Measurements from ENCODE around the gene MPC1.

- TF ChIP-seq, protein P1, sequence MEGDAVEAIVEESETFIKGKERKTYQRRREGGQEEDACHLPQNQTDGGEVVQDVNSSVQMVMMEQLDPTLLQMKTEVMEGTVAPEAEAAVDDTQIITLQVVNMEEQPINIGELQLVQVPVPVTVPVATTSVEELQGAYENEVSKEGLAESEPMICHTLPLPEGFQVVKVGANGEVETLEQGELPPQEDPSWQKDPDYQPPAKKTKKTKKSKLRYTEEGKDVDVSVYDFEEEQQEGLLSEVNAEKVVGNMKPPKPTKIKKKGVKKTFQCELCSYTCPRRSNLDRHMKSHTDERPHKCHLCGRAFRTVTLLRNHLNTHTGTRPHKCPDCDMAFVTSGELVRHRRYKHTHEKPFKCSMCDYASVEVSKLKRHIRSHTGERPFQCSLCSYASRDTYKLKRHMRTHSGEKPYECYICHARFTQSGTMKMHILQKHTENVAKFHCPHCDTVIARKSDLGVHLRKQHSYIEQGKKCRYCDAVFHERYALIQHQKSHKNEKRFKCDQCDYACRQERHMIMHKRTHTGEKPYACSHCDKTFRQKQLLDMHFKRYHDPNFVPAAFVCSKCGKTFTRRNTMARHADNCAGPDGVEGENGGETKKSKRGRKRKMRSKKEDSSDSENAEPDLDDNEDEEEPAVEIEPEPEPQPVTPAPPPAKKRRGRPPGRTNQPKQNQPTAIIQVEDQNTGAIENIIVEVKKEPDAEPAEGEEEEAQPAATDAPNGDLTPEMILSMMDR (IDR thresholded peaks at IDR 0.05; ENCODE audit: extremely low read depth in 1 of 2, insufficient read depth in 1 of 2, low read depth in 1 of 2, low read length in 2 of 2): no peak
- TF ChIP-seq, protein P2, sequence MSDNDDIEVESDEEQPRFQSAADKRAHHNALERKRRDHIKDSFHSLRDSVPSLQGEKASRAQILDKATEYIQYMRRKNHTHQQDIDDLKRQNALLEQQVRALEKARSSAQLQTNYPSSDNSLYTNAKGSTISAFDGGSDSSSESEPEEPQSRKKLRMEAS (IDR thresholded peaks at IDR 0.05; ENCODE audit: insufficient read depth, insufficient read length): no peak
- TF ChIP-seq EZH2 (IDR thresholded peaks at IDR 0.05; ENCODE audit: borderline replicate concordance, low read depth, low read length, severe bottlenecking): no peak
- no peak for TF ChIP-seq POLR2A (IDR thresholded peaks at IDR 0.05; ENCODE audit: low read depth, low read length)
Measured at GRCh38 chr6:166389119-166389518, 6.4 kb upstream of the MPC1 start.
